ENCODE measurements around the gene TEX2. TPM values are rescaled to one million over a fixed set of nuclear protein-coding genes. Genes with fewer than 3 reads are reported as not detected.

TEX2 gene
- total RNA-seq, 4 donors from 2014 or later: 35.5 to 41.3 (median 36.9) TPM

DNA sequence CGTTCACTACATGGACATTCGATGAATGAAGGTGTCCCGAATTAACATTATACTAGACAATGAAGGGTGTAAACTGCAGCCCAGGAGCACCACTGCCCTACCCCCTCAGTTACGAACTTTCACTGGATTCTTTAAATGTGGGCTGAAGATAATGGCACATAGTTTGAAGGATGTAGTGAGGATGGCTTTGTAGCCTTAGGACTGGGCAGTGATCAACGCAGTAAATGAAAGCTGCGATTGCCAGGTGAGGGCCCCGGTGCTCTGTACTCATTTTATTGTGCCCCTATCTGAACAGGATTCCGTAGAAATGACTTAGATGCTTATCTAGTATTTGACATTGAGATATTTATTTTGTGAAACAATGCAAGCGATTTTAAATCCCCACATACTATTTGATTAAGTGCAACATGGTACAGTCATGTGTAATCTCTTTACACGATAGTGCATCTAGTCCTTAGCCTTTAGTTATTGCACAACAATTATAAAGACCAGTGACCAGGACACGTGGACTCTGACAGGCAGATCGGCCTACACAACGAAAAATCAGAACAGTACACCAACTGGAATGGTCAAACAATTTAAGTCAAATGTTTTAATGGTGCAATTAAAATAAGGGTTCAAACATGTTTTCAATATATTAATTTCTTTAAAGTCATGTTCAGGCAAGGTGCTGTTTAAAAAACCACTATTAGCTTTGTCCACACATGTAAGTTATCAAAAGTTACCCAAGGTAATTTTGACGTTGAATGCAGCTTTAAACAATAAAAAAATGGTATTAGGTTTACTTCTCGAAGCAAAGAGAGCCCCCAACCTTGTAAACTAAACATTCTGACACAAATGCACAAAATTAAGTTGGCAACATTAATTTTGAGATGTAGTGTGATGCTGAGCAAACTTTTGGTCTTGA is 115.7 kb downstream of the TEX2 start:
- Histone ChIP-seq H3K4me3 (peak overlapping the region; percentile 84), H3K27ac (peak overlapping the region; percentile 96), H3K27me3 (no peaks in the 10 kb centered on the region), H3K36me3 (peaks cover 11% of the 10 kb centered on the region), H3K4me1 (peaks cover 36% of the 10 kb centered on the region), H3K9me3 (no peaks in the 10 kb centered on the region)
- no peak for DNase-seq (ENCODE audit: low spot score in 2 of 2)
- TF ChIP-seq EP300 (IDR thresholded peaks at IDR 0.05) (no peak), POLR2AphosphoS5 (IDR thresholded peaks at IDR 0.05) (no peak), POLR2A (IDR thresholded peaks at IDR 0.05) (no peak)
- TF ChIP-seq, protein P1, sequence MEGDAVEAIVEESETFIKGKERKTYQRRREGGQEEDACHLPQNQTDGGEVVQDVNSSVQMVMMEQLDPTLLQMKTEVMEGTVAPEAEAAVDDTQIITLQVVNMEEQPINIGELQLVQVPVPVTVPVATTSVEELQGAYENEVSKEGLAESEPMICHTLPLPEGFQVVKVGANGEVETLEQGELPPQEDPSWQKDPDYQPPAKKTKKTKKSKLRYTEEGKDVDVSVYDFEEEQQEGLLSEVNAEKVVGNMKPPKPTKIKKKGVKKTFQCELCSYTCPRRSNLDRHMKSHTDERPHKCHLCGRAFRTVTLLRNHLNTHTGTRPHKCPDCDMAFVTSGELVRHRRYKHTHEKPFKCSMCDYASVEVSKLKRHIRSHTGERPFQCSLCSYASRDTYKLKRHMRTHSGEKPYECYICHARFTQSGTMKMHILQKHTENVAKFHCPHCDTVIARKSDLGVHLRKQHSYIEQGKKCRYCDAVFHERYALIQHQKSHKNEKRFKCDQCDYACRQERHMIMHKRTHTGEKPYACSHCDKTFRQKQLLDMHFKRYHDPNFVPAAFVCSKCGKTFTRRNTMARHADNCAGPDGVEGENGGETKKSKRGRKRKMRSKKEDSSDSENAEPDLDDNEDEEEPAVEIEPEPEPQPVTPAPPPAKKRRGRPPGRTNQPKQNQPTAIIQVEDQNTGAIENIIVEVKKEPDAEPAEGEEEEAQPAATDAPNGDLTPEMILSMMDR (IDR thresholded peaks at IDR 0.05): no peak
- 36% methylated on average over 15 of the region's 15 CpGs for WGBS

DNA sequence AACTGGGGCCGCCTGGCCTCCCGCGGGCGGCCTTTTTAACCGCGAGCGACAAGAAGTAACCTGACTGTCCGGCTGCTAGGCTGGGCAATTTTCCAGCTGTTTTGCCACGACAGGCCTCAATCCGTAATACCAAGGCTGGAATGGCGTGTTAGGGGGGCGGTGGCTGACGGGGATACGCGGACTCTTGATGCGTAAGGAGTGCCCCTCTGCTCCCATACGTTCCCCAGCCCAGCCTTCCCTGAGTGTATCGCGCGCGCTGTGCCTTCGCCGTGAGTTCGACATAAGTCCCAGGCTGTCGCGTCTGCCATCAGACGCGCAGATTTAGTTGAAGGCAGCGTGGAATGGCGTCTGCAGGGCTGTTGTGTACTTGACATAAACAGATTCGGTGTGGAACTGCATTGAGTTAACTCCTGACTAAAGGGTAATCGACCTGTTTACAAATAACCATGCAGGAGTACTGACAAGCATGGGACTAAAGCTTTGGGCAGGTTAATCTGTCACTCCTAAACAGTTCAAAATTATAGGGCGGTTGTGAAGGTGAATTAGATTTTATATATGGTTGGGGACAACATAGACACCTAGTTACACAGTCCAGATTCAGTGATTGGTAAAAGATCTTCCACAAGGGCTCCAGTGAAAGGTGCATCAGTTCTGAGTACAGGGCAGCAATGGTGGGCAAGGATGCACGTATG is 116.5 kb downstream of the TEX2 start:
- 3% methylated on average over 31 of the region's 34 CpGs for WGBS
- H3K4me1 ChIP-seq: peaks cover 36% of the 10 kb centered on the region
- TF ChIP-seq POLR2AphosphoS5 (IDR thresholded peaks at IDR 0.05) (no peak), EP300 (IDR thresholded peaks at IDR 0.05) (no peak), POLR2A (IDR thresholded peaks at IDR 0.05) (no peak)
- TF ChIP-seq, protein P1 (IDR thresholded peaks at IDR 0.05): no peak
- peak; percentile 88 for DNase-seq (ENCODE audit: low spot score in 2 of 2)
- H3K4me3 ChIP-seq: peak overlapping the region; percentile 84
- H3K27me3 ChIP-seq: no peaks in the 10 kb centered on the region
- peak overlapping the region; percentile 96 for H3K27ac ChIP-seq
- H3K36me3 ChIP-seq: peaks cover 9% of the 10 kb centered on the region
- H3K9me3 ChIP-seq: no peaks in the 10 kb centered on the region

GRCh38 chr17:64145751-64146417 is 117.2 kb downstream of the TEX2 start:
- TF ChIP-seq POLR2A (IDR thresholded peaks at IDR 0.05) (peak; percentile 99), EP300 (IDR thresholded peaks at IDR 0.05) (no peak), POLR2AphosphoS5 (IDR thresholded peaks at IDR 0.05) (peak; percentile 94 to 96 (median 94))
- TF ChIP-seq, protein P1 (IDR thresholded peaks at IDR 0.05): peak in 1 of 2 donors; percentile 17
- Histone ChIP-seq H3K27ac (peak overlapping the region; percentile 96), H3K4me1 (peaks cover 34% of the 10 kb centered on the region), H3K9me3 (no peaks in the 10 kb centered on the region), H3K4me3 (peak overlapping the region; percentile 84), H3K27me3 (no peaks in the 10 kb centered on the region), H3K36me3 (peaks cover 9% of the 10 kb centered on the region)
- DNase-seq (ENCODE audit: low spot score in 2 of 2): peak; percentile 98 to 99
- 0% methylated on average over 7 of the region's 51 CpGs for WGBS

DNA sequence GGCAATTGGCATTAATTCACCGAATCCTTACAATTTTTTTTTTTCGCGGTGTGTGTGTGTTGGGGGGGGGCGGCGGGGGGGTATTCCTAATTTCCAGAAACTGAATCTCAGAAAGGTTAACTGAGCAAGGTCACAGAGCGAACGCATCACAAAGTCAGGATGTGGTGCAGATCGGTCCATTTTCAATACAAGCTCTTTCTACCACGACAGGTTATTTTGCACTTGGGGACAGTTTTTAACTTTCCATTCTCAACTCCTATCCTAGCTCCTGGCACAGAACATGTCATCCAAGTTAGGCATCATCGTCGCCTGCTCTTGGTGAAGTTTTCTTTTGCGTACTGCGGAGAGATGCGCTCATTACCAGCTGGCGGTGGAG is 117.7 kb downstream of the TEX2 start:
- Histone ChIP-seq H3K9me3 (no peaks in the 10 kb centered on the region), H3K4me3 (peak overlapping the region; percentile 84), H3K36me3 (peaks cover 9% of the 10 kb centered on the region), H3K27ac (peak overlapping the region; percentile 96), H3K4me1 (peaks cover 28% of the 10 kb centered on the region), H3K27me3 (no peaks in the 10 kb centered on the region)
- WGBS: 0% methylated on average over 15 of the region's 15 CpGs
- DNase-seq (ENCODE audit: low spot score in 2 of 2): no peak
- TF ChIP-seq, protein P1 (IDR thresholded peaks at IDR 0.05): no peak
- TF ChIP-seq POLR2A (IDR thresholded peaks at IDR 0.05): no peak
- no peak for TF ChIP-seq EP300 (IDR thresholded peaks at IDR 0.05)
- no peak for TF ChIP-seq POLR2AphosphoS5 (IDR thresholded peaks at IDR 0.05)
